Measurements from ENCODE around the gene PARG.

DNA sequence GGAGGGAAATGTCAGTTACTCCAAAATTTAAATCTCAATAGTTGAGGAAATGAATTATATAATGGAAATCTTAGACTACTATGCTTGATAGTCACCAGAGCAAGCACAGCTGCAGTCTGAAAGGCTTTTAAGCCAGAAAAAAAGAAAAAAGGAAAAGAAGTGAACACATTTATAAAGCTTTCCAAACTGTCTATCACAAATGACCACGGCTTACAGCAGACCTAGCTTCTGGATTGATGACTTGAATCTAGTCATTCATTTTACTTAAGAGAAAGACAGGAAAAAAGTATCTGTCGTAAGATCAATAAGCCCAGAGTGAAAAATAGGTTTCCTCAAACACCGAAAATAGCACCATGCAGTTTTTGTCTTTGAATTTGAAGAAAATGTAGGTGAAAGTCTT, 111.8 kb downstream of the PARG start:
- TF ChIP-seq, protein P1, sequence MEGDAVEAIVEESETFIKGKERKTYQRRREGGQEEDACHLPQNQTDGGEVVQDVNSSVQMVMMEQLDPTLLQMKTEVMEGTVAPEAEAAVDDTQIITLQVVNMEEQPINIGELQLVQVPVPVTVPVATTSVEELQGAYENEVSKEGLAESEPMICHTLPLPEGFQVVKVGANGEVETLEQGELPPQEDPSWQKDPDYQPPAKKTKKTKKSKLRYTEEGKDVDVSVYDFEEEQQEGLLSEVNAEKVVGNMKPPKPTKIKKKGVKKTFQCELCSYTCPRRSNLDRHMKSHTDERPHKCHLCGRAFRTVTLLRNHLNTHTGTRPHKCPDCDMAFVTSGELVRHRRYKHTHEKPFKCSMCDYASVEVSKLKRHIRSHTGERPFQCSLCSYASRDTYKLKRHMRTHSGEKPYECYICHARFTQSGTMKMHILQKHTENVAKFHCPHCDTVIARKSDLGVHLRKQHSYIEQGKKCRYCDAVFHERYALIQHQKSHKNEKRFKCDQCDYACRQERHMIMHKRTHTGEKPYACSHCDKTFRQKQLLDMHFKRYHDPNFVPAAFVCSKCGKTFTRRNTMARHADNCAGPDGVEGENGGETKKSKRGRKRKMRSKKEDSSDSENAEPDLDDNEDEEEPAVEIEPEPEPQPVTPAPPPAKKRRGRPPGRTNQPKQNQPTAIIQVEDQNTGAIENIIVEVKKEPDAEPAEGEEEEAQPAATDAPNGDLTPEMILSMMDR (IDR thresholded peaks at IDR 0.05): no peak
- TF ChIP-seq ESRRA (CRISPR knock-in tag; IDR thresholded peaks at IDR 0.05; ENCODE audit: borderline replicate concordance): no peak
- TF ChIP-seq ZNF232 (CRISPR knock-in tag; IDR thresholded peaks at IDR 0.05): no peak
- no peak for TF ChIP-seq NR1H2 (CRISPR knock-in tag; IDR thresholded peaks at IDR 0.05)
- TF ChIP-seq, protein P2, sequence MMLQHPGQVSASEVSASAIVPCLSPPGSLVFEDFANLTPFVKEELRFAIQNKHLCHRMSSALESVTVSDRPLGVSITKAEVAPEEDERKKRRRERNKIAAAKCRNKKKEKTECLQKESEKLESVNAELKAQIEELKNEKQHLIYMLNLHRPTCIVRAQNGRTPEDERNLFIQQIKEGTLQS (CRISPR knock-in tag; conservative IDR thresholded peaks at IDR 0.05): no peak
- TF ChIP-seq, protein P3, sequence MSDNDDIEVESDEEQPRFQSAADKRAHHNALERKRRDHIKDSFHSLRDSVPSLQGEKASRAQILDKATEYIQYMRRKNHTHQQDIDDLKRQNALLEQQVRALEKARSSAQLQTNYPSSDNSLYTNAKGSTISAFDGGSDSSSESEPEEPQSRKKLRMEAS (CRISPR knock-in tag; IDR thresholded peaks at IDR 0.05): no peak
- TF ChIP-seq CREB1 (CRISPR knock-in tag; IDR thresholded peaks at IDR 0.05): no peak
- TF ChIP-seq GABPB1 (CRISPR knock-in tag; IDR thresholded peaks at IDR 0.05): no peak
- TF ChIP-seq RELA (CRISPR knock-in tag; IDR thresholded peaks at IDR 0.05; ENCODE audit: borderline replicate concordance): no peak
- TF ChIP-seq, protein P4, sequence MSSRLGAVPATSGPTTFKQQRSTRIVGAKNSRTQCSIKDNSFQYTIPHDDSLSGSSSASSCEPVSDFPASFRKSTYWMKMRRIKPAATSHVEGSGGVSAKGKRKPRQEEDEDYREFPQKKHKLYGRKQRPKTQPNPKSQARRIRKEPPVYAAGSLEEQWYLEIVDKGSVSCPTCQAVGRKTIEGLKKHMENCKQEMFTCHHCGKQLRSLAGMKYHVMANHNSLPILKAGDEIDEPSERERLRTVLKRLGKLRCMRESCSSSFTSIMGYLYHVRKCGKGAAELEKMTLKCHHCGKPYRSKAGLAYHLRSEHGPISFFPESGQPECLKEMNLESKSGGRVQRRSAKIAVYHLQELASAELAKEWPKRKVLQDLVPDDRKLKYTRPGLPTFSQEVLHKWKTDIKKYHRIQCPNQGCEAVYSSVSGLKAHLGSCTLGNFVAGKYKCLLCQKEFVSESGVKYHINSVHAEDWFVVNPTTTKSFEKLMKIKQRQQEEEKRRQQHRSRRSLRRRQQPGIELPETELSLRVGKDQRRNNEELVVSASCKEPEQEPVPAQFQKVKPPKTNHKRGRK (CRISPR knock-in tag; IDR thresholded peaks at IDR 0.05; ENCODE audit: borderline replicate concordance): no peak
- no peak for TF ChIP-seq ZNF423 (CRISPR knock-in tag; IDR thresholded peaks at IDR 0.05)
